Fibroblast of pulmonary artery (primary cell): Measurements from ENCODE around the gene DNAJC6.

Experiments used
- DNase-seq: peaks from one replicate; pipeline ENCODE4 v3.0.0-alpha.2; 2010; ENCODE audit warnings: low read depth
- H3K4me3 ChIP-seq: replicated peaks from 2 replicates; pipeline ENCODE4 v1.5.1; 2011; ENCODE audit warnings: low read depth, mild to moderate bottlenecking, control low read depth, low read length, moderate library complexity
- CTCF ChIP-seq: IDR thresholded peaks from 2 replicates; pipeline ENCODE4 v1.5.1; 2011; ENCODE audit warnings: mild to moderate bottlenecking, control low read depth, low read length, inconsistent platforms; ENCODE audit errors: missing control alignments

The DNAJC6 gene

DNA sequence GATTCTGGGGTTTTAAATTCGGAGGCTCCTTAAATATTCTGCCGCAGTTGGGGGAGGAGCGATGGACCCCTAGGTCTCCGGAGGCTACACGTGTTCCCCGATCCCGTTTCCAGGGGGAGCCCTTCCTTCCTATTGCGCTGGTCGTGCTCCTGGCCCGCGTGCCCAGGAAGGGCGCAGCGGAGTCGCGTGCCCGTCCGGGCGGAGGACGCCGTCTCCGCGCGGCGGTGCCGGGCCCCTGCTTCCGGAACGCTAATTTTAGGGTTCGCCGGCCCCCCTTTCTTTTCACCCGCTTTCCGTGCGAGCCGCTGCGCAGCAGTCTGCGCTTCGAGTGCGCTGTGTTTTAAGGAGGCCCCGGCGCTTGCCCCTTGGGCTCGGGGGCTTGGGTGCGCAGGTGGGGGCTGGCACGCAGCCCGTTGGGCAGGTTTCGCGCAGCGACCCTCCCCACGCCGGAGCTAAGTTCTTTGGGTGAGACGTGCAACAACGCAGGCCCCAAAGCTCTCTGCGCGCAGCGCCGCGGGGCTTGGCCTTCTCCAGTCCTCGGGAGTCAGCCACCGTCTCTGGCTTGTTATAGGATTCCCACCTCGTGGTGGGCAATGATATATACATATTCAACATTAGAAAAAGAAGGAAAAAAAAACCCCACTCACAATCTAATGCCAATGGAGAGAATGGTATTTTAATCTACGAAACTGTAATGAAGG, 43.5 kb upstream of the DNAJC6 start:
- DNase-seq, result peak; percentile 37
- TF ChIP-seq CTCF, result peak; percentile 5
- peak overlapping the region; percentile 47 for H3K4me3 ChIP-seq

DNA sequence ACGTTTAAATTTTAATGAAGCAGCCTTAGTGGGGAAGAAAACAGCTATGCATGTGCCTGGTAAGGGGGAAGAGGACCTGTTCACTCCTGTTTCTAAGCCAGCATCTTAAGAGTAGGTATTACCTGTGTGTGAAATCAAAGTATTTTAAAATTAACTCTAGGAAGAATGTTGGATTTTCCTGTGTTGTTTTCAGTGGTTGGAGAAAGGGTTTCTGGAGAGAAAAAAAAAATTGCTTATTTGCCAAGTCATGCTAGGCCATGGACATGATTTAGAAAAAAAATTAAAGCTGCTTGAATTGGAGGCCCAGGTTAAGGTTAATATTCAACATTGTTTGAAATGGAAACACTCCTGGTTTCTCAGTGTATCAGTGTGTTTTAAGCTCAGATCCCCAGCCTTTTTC, 42.9 kb upstream of the DNAJC6 start:
- no peak for TF ChIP-seq CTCF
- H3K4me3 ChIP-seq, result no peak overlapping the region
- DNase-seq, result no peak

GRCh38 chr1:65267271-65267670, 42.1 kb upstream of the DNAJC6 start:
- DNase-seq, result no peak
- H3K4me3 ChIP-seq, result no peak overlapping the region
- no peak for TF ChIP-seq CTCF

DNA sequence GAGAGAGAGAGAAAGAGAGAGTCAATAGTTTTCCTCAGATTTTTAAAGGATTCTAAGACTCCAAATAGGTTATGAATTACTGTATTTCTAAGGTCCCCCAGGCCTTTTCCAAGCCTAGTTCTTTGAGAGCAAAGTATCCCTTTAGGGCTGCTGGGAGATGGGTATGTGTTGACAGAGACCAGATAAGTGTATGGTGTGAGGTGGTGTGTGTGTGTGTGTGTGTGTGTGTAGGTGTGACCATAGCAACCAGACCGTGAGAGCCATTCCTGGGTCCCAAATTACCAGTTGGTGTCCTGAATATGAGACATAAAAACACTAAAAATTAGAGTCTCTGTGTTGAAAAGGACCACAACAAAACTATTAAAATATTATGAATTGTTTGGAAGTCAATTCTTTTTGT, 41.7 kb upstream of the DNAJC6 start:
- no peak for TF ChIP-seq CTCF
- no peak overlapping the region for H3K4me3 ChIP-seq
- no peak for DNase-seq

GRCh38 chr1:65269612-65270011, 39.7 kb upstream of the DNAJC6 start:
- H3K4me3 ChIP-seq, result no peak overlapping the region
- no peak for TF ChIP-seq CTCF
- no peak for DNase-seq

GRCh38 chr1:65276197-65276939, 33.0 kb upstream of the DNAJC6 start:
- no peak for DNase-seq
- no peak overlapping the region for H3K4me3 ChIP-seq
- TF ChIP-seq CTCF, result no peak
